ENCODE data around the gene LGR4.

Gene LGR4

GRCh38 chr11:27397624-27398399 lies 74.8 kb downstream of the LGR4 start:
- no peak for FAIRE-seq

DNA sequence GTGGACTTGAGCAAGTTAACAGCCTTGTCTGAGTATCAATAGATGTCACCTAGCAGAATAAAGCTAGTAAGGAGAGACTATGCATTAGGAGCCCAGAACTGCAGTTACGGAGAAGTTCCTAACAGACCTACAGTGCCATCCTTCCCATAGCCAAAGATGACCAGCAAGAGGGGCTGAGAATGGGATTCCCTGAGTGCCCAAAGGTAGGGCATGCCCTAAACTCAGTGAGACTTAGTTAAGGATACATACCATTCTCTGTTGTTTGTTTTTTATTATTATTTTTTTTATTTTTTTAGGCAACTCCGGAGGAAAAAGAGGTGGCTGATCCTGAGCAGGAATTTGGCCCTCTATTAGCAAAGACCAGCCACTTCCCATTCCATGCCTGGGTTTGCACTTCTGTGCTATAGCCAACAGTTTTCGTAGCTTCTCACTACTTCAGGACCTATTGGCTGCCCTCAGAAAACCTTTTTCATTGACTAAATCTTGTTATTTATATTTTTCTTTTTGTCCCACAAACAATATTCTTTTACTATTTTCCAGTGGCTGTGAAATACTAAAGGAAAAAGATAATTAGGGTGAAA lies 76.2 kb downstream of the LGR4 start:
- FAIRE-seq = no peak

- peak; percentile 66 for FAIRE-seq
Observed at GRCh38 chr11:27395556-27396258, 76.9 kb downstream of the LGR4 start.

DNA sequence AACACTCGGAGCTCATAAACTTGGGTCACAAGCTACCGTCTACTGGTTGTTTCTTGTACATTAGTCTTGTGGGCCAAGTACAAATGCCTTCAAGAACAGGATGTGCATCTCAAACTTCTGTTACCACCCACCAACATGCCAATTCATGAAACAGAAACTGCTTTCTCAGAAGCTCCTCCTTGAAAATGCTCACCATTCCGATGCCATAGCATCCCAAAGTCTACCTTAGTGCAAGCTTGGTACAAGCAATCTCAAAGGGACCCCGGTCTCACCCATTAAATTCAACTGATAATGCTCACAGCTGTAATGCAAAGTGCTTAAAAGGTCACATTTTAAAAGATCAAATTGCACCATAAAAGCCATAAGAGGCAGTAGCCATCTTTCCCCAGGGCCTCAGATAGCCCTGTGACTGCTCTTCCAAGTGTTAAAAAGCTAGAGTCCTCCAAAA lies 77.8 kb downstream of the LGR4 start:
- no peak for FAIRE-seq

DNA sequence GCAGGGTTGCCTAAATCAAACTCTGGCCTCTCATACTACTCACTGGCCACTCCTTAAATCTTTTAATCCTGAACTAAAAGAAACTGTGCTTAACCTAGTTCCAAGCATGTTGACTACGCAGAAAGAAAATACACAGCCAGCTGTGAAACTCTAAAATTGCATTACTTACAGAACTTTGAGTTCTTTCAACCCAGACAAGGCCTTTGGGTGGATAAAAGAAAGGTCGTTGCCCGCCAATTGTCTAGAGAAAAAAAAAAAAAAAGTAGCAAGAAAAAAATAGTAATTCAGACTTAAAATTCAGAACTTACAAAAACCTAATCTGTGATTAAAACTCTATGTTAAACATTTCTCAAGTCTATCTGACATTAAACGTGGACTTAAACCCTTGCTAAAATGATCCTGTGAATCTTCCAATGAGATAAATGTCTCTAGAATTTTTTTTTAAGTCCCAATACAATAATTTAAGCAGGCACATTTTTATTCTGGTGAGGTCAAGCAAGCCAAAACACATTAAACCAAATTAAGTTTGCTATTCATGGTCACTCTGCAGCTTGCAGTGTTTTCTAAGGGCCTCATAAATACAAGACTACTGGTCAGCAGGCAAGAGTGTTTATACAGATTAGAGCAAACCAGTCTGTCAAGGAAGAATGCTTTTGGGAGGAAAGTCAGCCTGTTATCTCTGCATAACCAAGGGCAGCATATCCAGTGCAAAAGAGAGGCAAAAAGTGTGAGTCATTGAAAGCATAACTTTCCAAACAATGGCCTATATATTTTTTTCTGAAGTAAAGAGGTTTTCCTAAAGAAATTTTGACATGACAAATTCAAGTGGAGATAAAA lies 80.1 kb downstream of the LGR4 start:
- peak; percentile 41 for FAIRE-seq

DNA sequence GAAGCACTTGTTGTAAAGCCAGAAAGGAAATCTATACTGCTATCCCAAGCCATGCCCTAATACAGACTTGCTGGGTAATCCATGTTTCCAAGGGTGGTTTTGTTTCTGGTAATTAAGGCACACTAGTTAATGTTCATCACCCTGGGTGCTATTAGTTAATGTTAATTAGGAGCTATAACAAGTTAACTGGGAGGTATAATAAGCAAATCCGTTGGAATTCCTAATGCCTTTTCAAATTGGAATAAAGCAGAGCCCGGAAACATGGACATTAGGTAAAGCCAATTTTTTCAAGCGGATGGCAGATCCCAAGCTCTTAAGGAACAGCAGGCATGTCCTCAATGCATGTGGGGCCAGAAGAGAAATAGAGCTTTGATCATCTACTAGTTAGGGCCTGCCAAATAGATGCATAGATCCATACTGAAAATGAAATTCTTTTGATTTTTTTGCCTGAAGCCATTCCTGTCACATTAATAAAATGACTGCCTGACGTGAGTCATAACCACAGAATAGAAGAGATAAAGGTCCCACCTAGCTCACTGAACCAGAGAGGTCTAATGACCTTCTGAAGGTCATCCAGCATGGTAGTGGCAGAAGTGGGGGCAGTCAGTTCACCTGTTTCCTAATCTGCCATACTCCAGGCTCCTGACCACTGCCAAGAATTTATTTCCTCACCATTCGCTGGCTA lies 81.1 kb downstream of the LGR4 start:
- FAIRE-seq = no peak

DNA sequence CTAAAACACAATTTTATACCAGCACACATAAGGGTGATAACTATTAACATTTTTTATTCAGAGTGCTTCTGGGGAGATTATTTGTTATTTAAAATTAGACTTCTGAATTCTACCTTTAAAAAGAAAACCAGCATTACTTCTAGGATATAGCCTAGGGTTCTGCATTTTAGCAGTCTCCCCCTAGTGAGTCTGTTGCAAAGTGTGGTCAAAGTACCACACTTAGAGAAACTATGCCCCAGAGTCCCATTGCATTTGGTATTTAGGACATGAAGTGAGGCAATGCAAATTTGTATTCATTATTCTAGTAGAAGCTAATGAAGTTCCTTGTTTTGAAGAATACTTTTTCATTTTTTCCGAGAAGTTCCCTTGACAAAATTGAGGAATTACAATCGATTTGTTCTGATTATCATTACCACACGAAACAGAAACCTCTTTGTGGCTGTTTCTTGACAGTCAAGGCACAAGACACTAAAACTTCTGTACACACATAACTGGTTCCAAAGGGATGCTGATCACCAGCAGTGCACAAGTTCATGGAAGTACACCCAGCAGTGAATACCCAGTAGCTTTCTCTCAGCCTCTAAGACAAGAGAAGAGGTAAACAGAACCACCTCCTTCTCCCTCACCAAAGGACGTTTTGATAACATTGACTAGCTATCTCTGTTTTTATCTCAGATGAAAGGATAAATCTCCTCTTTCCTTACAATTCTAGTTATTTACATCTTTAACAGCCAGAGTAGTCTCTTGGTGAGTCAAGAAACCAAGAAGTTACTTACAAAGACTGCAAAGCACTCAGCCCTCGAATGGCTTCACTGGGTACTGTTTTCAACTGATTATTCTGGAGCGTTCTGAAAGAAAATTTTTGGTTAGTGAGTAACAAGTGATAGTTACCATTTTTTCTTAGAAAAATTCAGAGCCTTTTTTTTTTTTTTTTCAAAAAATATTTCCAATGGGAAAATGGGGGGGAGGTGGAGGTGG lies 82.0 kb downstream of the LGR4 start:
- no peak for FAIRE-seq

- FAIRE-seq = peak; percentile 73
Observed at GRCh38 chr11:27388869-27389268, 83.7 kb downstream of the LGR4 start.

DNA sequence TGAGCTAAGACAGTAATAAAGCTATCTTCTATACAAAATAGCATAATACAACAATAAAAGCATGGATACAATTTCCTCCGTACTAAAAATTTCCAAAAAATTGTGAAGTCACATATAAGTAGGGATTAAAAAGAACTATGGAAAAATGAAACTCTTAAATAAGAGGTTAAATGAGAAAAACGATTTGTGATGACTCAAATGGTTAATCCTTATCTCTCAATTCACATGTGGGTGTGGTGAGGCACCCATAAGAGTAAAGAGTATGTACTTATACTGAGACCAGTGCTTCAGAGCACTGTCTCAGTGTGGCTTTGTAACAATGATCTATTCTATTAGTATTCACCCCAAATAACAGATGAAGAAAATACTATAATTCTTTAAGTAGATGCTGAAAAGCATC lies 84.6 kb downstream of the LGR4 start:
- FAIRE-seq = no peak

GRCh38 chr11:27387362-27387761 lies 85.2 kb downstream of the LGR4 start:
- no peak for FAIRE-seq

DNA sequence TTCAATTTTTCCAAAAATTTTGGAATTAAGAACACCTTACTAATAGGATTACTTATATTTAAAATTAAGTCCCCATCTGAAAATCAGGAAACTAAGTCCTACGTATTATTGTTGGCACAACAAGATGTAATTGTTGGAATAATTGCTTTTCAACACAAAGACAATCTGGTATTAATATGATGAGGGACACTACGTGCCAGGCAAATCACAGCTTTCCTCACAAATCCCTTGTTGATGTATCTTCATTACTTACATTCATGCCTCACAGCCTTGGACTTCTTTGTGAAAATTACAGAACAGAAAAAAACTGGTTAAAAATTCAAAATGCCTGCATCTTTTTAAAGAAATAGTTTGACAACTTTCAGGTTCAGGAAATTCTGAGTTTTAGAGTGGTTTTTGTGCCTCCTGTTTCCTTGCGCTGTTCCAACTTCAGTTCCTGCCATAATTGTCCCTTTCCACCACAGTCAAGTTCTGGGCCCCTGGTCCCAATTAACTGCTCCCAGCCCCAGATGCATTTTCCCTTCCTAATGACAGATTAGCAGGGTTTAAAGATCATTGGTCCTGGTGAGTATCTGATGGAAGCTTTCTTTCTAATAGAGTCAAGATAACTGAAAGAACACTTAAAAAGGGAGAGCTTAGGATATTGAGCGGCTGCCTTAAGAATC lies 86.3 kb downstream of the LGR4 start:
- FAIRE-seq = no peak

GRCh38 chr11:27385245-27385644 lies 87.3 kb downstream of the LGR4 start:
- FAIRE-seq = no peak

- no peak for FAIRE-seq
Observed at GRCh38 chr11:27384227-27384626, 88.4 kb downstream of the LGR4 start.

DNA sequence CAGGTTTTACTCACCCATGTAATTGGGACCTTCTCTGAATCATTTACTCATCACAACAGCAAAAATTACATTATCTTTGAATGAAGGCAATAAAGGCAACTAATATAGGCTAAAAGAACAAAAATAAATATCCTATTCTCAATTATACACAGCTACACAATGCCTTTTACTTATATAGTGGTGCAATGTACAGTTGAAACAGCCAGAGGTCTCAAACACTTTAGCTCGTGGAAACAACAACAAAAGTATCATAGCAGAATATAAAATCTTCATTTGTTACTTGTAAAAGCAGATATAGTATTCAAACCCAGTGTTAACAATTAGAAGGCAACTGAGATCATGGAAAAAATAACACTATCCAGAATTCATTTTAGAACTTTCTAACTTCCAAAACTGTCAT lies 88.9 kb downstream of the LGR4 start:
- FAIRE-seq = no peak

GRCh38 chr11:27381238-27381666 lies 91.3 kb downstream of the LGR4 start:
- no peak for FAIRE-seq

- FAIRE-seq = peak; percentile 79
Observed at GRCh38 chr11:27380771-27381170, 91.8 kb downstream of the LGR4 start.

GRCh38 chr11:27379449-27379848 lies 93.1 kb downstream of the LGR4 start:
- no peak for FAIRE-seq

DNA sequence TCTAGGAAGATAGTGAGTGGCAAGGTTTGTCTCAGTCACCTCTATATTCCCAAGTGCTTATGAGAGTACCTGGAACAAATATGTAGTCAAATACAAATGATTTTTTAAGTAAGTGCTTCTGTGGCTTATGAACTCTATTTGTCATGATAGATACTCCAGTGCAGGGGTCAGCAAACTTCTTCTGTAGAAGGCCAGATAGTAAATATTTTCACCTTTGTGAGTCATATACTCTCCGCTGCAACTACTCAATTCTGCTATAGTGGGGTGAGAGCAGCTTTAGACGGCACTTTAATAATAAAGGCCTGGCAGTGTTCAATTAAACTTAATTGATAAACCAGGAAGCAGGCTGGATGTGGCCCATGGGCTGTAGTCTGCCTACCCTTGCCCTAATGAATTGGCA lies 97.2 kb downstream of the LGR4 start:
- FAIRE-seq = no peak

GRCh38 chr11:27373856-27374602 lies 98.6 kb downstream of the LGR4 start:
- FAIRE-seq = peak; percentile 36

- FAIRE-seq = no peak
Observed at GRCh38 chr11:27373392-27373791, 99.2 kb downstream of the LGR4 start.

All from islet of Langerhans (tissue), 1 donor.